Ramos (cell line): ENCODE measurements around the gene CXCR4.
"Not testable (repeated sequence)": the region's sequence is repeated elsewhere in the genome, so short reads cannot be mapped to it uniquely, and the experiment has no call there.

Experiments used
- in situ Hi-C: fragments of 300-500 bp; cut with MboI; formaldehyde crosslinking; loops from one replicate; pipeline ENCODE4 v1.14.3; 2022; ENCODE audit warnings: low sequenced_read_pairs; ENCODE audit not compliant: unreplicated experiment

The CXCR4 gene

DNA sequence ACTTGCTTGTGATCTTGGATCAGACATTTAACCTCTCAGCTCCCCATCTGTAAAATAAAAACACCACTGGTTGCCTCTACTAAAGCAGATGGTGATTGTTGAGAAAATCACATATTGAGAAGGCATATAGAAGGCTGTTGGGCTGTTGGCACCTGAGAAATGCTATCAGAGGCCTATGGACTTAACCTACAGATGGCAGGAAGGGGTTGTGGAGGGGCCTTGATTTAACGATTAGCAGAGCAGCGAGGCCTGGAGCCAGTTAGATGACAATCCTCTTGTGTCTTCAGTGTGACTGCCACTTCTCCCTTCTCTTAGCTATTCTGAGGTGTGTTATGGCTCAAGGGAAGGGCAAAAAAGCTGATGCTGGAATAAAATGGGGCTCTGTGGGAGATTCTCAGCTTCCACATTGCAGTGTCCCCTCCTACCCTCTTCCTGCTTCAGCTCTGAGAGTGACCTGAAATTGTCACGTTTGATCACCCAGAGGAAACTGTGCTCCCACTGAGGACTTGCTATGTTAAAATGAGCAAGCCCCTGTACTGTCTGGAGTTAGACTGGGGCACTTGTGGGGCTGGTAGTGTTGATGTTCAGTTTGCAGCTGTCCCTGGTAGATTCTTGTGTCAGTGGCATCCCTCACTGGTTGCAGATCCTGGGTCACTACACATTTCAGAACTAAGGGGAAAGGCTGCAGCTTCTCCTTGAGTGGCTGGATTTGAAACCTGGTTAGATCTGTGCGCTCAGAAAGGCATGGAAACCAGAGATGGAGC lies 31.5 kb downstream of the CXCR4 start:
- in situ Hi-C loops: no loop called here

DNA sequence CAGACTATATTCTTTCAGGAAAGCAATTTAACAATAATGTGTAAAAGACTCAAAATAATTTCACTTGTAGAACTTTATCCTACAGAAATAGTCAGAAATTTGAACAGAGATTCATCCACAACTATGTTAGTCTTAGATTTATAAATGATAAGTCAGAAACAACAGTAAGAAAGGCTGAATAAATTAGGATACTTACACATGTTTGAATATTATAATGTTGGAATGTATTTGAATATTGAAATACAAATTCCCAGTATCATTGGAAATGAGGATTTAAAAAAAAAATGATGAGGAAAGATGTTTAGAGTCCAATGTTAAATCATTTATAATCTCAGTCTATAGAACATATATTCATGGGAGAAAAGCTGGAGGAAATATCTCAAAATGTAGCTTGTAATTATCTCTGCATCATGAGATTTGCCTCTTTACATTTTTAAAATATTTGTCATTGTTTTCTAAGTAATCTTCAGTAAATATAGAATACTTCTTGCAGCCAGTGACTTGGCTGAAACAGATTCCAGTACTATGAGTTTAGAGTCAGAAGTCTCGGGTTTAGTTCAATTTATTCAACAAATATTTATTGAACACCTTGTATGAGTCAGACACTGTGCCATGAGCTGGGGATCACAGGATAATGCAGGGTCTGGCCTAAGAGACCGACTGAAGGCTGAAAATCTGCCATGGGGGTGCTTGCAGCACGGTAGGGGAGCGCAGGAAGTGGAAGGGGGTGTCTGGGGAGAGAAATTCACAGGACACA lies 32.3 kb downstream of the CXCR4 start:
- in situ Hi-C loops: no loop called here

DNA sequence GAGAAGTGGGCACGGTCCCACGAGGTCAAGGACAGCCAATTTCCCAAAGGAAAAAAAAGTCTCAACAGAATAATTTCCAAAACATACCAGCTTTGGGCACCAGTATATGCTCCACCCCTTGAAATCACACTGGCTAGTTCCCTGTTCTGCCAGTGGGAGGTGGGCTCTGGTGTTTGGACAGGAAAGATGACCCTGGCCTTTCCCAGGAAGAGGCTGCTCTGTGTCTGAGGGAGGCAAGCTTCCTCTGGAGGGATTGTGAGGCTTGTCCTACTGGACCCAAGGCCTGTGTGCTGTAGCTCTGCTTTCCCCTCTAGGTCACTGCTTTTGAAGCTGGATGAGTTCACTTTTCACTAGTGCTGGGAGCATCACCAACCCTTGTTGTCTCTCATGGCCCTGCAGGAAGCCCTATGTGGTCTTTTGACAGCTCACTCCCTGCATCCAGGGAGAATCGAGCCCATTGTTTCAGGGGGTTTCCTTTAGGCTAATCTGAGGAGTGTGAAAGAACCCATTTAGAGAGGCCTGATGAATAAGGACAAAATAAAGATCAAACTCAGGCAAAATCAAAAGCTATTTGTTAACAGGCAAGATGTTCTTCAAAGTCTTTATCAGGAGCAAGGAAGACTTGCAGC lies 36.3 kb downstream of the CXCR4 start:
- in situ Hi-C loops: no loop called here

DNA sequence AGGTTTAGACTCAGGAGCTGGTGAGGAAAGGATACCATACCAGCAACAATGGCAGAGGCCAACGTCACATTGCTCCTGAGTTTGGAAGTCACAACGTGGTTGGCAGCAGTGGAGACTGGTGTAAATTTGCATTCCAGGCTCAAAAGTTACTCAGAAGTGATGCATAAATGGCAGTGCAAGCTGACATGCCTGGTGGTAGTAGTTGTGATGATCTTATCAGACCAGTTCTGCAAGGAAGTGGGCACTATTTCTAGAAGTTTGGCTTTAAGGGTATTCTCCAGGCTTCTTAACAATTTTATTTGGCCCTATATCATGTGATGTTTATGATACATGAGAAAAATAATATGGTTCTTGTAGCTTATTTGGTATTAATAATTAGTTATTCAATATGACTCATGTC lies 37.8 kb downstream of the CXCR4 start:
- in situ Hi-C loops: no loop called here

DNA sequence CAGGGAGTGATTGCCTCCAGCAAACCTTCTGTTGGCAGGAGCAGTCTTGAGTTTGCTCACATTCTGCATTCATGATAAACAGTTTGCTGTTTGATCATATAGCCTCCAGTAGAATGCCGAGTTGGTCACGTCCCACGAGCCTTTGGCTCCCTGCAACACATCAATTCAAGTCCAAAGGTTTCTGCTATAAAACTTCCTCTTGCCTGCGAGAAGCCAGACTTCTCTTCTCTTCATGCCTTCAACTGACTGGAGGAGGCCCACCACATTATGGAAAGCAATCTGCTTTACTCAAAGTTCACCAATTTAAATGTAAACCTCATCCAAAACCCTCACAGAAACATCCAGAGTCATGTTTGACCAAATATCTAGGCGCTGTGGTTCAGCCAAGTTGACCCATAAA lies 40.8 kb downstream of the CXCR4 start:
- in situ Hi-C loops: no loop called here

DNA sequence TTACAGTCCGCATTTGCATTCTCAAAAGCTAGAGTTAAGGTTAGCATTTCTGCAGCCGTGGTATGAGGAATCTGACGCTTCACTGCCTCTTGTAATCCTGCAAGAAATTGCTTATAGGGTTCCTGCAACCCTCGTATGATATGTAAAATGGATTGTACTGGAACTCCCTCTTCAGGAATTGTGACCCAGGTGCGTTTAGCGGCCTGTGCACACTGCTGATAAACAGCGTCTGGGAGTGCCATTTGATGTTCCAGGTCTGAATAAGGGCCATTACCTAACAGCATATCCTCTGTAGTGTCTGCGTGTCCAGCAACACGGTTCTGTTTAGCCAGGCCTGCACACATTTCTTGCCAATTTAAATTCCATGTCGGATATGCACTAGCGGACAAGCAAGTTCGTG lies 42.5 kb downstream of the CXCR4 start:
- in situ Hi-C loops: no loop called here

DNA sequence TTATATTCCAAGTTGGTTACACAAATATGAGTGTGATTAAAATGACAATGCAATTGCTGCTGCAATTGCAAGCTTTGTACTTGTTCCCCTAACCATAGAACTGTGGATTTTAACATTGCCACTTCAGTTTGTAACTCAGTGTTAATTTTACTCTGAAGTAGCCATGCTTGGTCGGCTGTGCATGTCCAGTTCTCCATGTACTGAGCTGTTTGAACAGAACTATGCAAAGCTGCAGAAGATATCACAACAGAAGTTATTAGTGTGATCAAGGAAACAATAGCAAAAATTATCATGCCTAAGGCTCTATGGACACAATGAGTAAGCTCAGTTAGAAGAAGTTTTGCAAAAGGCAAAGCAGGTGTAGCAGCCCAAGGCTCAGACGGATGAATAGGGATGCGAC lies 45.3 kb downstream of the CXCR4 start:
- in situ Hi-C loops: no loop called here

DNA sequence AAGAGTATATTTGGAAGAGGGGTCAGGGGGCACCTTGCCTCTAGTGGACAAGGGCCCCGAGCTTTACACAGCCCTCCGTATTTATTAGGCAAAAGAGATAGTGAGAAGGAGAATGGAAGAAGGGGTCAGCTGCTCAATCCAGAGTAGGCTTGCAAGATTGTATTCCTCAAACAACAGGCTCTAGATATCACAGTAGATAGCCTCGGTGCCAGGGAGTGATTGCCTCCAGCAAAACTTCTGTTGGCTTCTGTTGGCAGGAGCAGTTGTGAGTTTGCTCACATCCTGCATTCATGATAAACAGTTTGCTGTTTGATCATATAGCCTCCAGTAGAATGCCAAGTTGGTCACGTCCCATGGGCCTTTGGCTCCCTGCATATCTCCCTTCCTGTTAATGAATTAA lies 46.1 kb downstream of the CXCR4 start:
- in situ Hi-C loops: not testable (repeated sequence)

DNA sequence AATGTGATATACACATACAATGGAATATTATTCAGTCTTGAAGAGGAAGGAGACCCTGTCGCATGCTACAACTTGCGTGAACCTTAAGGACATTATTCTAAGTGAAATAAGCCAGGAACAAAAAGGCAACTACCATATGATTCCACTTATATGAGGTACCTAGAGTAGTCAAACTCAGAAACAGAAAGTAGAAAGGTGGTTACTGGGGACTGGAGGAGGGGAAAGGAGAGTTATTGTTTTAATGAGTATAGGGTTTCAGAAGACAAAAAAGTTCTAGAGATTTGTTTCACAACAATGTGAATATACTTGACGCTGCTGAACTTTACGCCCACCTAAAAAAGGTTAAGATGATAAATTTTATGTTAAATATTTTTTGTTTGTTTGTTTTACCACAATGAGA lies 47.0 kb downstream of the CXCR4 start:
- in situ Hi-C loops: no loop called here

DNA sequence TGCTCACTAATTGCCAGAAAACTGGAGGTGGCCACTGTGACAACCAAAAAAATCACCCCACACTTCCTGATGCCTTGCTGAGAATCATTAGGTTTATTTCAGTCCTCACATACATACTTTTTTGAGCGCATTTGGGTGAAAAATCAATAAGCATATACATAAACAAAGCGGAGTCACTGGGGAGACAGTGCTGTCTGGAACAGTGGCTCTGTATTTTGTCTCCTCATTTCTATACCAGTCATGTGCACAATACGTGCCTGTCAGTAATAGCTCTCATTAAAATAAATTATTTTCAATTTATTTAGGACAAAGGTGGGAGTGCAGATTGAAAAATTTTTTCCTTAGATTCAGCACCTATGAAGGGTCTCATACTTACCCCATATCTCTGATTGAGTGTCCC lies 48.2 kb downstream of the CXCR4 start:
- in situ Hi-C loops: no loop called here

DNA sequence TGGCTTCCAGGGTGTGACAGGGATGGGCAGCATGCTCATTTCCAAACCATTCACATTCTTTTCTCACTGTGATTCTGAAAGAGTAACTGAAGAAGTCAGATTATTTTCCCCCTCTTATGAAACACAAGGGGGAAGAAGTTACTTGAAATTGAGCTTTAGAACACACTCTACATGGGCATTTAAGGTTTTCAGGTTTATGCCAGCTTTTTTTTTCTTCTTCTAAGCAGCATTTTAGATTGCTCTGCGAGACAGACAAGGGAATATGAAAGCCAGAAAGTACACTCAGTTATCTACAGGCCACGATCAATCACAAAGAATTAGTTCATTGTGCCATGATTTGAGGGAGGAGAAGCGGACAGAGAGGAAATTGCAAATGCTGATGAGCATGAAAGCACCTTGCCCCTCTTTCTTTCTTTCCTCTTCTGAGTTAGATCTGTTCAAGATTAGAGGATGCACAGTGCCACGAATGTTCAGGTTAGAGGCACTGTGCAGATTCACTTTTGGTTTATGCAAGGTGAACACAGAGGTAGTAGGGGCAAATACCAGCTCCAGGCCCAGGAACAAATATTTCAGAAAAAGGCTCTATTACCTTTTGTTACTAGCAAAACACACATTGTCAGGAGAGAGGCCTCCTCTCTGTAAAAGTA lies 49.2 kb downstream of the CXCR4 start:
- in situ Hi-C loops: no loop called here

DNA sequence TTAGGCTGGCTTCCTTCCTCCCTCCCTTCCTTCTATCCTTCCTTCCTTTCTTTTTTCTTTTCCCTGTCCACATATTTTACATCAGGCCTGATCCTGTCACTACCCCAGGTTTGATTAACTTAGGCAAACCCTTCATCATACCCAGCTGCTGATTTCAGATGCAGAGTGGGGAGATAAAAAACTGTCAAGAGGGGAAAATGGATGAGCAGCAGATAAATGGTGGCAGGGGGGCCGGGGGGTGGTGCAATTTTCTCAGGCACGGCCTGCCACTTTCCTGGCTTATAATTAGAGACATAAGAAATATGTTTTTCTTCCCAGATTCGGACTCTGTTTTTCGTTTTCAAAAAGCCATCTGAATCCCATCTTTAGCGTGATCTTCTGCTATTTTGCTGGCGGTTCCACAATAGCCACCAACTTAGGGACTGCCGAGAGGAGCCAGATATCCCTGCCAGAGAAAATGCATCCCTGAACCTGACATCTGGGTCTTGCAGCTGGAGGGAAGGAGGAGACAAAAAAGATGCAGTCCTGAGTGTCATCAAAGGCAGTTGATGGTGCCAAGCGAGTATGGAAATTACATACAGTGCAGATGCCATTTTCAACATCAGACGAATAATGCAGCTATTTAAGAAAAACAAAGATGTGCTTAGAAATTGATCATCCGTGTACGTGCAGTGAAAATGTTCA lies 49.9 kb downstream of the CXCR4 start:
- in situ Hi-C loops: no loop called here

DNA sequence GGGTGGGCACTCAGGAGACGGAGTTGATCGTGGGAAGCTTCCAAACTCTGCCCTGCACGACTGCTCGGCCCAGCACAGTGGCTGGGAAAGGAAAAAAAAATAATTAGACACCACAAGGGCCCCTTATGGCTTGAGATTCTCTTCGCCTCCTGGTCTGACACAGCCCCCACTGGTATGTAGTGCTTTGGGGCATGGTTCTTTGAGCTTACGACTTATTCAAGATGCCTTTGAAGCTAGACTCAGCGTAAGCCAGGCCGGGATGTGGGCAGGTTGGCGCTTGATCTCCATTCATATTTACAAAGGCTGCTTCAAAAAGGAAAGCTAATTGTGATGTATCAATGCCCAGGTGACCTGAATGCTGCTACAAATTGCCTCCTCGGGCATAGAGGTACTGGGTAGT lies 50.5 kb downstream of the CXCR4 start:
- in situ Hi-C loops: no loop called here

DNA sequence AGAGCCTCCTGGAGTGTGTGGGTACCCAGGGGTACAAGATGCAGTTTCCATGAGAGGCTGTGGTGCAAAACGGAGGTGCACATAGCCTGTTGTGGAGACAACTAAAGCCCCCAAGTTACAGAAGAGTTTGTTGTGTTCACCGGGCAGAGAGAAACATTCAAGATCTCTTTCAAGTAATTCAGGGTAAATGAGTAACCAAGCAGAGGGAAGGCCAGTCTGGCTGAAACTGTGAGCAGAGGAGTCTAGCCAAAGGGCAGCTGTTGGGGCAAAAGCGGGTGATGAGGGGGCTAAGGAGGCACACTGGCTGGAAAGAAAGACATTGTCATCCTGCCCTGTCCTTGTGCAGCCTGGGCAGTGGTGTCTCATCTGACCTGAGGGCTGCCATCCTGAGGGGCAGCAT lies 52.0 kb downstream of the CXCR4 start:
- in situ Hi-C loops: no loop called here

DNA sequence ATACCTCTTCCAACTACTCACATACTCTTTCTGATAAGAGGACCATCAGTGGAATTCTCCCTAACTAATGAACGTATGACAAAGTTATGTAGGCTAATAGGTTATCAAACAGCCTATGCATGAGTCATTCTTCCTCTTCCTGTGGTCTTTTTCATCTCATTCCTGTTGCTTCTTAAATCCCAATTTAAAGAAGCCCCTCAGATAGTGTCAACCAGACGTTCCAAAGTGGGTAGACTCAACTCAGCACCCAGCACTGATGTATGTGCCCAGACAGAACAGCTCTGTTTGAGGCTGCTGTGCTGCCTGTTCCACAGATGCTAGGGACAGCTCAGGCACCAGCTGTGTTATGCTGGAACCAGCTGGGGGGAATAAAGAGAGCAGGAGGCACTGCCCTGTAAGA lies 52.6 kb downstream of the CXCR4 start:
- in situ Hi-C loops: no loop called here
